Spleen (tissue), 7 donors: ENCODE data around the gene LRRIQ4.

ENCODE experiments used
- CTCF ChIP-seq, 11 experiments: fragments of 200-600 bp in 7 of 11; fragments of 450-650 bp in 4 of 11; sonication (generic) in 4 of 11; IDR thresholded peaks in 8 of 11; conservative IDR thresholded peaks in 3 of 11; 1 replicate in 7 of 11; 2 replicates in 4 of 11; pipeline versions ENCODE4 v1.4.0 to v1.8.0; 2016 to 2021; ENCODE audit warnings: antibody characterized with exemption in 11 of 11, inconsistent platforms in 4 of 11, mild to moderate bottlenecking in 1 of 11
- POLR2A ChIP-seq, 3 donors: fragments of 450-650 bp; IDR thresholded peaks; one replicate each; pipeline ENCODE4 v1.5.1; 2017; ENCODE audit warnings: antibody characterized with exemption in 3 of 3, mild to moderate bottlenecking in 1 of 3
- POLR2AphosphoS5 ChIP-seq, 3 donors: sonication (generic); formaldehyde crosslinking; IDR thresholded peaks; one replicate each; pipeline ENCODE4 v1.5.1; 2017; ENCODE audit warnings: antibody characterized with exemption in 3 of 3
- donor health status: DM: no; HTN: no; CAD: no; lungs with moderate emphysema.
- donor health status: DM: no; HTN: no; CAD: no.
- donor health status: DM: no; HTN: no; CAD: no.

GRCh38 chr3:169764312-169764881 is 48.3 kb upstream of the LRRIQ4 start:
- TF ChIP-seq POLR2A (IDR thresholded peaks at IDR 0.05) (no peak), CTCF (IDR thresholded peaks at IDR 0.05 in 8 of 11, conservative IDR thresholded peaks at IDR 0.05 in 3 of 11) (peak in 1 of 11 experiments; percentile 3), POLR2AphosphoS5 (IDR thresholded peaks at IDR 0.05) (peak in 1 of 3 donors; percentile 4)
